ENCODE results near the gene PLCH2.
A peak's percentile ranks its signal among the peaks of the same experiment; 100 is the strongest.

The PLCH2 gene

DNA sequence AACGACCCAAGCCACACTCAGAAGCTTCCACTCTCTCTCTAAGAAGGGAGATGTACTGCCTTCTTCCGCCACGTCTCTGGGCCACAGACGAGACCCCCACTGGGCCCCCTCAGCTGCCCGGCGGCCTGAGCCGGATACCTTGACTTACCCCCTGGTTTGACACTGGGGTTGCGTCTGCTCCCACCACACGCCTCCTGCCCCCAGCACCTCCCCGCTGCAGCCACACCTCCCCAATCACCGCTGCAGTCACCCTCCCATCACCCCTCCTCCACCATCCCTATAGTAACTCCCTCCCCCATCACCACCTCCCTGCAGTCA lies 39.6 kb downstream of the PLCH2 start:
- no peak for DNase-seq (ENCODE audit: low read depth)

DNA sequence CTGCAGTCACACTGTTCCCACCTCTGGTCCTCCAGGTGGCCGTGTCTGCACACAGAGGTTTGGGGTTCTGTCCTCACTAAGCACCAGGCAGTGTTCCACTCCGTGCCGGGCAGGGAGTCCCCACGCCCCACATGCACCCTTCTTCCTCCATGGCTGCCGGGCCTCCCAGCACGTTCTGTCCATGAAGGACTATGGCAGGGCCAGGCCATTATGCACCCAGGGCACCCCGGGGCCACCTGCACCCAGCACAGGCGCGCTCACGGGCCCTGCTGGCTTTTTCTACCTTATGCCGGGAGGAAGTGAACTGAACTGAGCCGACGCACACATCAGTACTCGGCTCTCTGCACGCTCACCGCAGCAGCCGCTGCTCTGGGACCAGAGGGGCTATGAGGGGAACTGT lies 40.0 kb downstream of the PLCH2 start:
- DNase-seq (ENCODE audit: low read depth) = no peak

DNA sequence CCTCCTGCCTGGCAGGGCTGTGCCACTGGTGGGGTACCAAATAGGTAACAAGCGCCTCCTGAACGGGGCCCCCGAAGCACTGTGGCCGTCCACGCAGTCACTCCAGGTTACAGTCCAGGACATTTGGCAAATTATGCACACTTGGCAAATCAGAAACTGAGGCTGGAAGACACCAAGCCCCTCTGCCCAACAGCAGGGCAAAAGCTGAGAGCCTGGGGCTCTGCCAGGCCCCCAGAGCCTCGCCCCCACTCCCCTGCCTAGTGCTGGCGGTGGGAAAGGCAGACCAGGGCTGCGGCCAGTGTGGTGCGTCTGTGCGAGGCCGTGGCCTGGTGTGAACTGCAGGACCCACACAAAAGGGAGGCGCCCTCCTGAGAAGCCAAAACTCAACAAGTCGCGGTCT lies 40.9 kb downstream of the PLCH2 start:
- DNase-seq (ENCODE audit: low read depth) = no peak

DNA sequence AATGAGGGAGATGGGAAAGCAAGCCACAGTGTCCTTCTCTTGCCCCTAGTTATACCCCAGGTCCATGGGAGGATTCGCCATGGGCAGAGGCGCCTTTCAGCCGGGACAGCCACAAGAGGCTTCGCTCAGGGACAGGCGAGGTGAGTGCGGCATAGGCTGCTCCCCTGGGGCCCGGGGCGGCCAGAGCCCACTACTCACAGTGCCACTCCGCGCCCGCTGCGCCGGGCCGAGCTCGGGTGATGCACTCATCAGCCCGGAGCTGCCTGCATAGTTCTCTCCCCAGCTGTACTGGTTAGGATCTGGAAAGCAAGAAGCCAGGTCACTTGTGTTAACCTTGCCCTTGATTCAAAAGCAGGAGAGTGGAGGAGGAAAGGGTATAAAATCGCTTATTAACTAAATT lies 41.9 kb downstream of the PLCH2 start:
- no peak for DNase-seq (ENCODE audit: low read depth)

DNA sequence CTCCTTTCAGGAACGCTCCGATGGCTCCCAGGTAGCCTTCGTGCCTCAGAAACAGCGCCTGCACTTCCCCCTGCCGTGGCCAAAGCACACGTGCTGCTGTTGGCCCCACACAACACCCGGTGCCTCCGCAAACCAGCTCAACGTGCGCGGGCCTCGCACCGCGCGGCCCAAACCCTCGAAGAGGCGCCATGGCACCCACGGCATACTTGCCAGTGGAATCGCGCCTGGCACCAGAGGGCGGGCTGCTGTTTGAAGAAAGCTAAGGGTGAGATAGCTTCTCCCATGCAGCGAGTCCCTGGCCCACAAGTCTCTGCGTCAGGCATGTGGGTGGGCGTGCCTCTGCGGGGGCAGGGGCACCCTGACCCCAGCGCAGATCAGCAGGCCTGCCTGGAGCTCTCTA lies 42.4 kb downstream of the PLCH2 start:
- no peak for DNase-seq (ENCODE audit: low read depth)

DNA sequence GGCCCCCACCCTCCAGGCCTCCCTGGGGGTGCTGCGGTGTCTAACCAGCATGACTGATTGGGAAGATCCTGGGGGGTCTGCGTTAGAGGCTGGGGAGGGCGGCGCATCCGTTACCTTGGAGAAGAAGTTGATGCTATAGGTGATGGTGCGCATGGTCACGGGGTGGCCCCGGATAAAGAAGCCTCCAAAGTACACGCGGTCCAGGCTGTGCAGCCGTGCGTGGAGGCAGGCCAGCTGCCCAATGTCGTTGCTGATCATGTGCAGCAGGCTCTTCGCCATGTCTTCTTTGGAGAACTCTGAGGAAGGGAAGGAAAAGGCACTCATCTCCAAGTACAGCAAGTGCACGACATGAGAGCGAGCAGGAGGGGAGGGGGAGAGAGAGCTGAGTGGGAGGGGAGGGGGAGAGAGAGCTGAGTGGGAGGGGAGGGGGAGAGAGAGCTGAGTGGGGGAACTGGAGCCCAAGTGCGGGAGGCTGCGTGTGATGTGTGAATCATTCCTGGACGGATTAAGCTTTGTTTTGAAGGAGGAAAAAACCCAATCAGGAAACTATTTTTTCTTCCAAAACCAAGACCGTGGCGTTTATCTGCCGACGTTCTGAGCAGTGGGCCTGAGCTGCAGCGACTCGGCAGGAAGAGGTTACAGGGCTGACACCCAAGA lies 43.1 kb downstream of the PLCH2 start:
- DNase-seq (ENCODE audit: low read depth) = no peak

DNA sequence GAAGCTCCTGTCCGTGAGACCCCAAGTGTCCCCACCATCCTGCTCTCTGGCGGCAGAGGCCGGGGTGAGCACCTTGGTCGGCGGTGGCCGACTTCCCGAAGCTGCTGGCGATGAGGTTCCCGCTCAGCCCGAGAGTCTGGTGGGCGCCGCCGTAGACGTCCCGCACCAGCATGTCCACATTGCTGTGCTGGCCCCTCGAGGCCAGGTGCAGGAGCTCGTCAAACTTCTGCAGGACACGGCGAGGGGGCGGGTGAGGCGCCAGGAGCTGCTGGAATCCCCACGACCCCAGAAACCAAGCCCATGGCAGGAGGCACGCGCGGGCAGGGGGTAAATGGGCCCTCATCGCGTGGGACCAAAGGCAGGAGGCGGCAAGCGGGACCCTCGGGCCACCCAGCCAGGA lies 43.6 kb downstream of the PLCH2 start:
- DNase-seq (ENCODE audit: low read depth) = no peak

DNA sequence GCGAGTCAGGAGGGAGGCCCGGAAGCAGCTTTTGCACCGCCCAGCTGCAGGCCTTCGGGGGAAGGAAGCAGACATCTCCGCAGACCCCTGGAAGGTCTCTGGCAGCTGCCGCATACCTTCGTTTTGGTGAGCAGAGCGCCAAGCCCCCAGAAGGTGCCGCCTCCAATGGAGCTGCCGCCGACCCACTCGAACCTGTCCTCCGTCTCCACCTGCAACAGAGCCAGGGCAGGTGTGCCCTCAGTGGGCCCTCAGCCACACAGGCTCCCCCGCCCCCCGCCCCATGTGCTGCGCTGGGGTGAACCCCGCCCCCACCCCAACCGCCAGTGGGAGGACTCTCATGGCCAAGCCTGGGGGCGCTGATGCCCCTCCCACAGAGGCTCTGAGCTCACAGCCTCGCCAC lies 44.1 kb downstream of the PLCH2 start:
- no peak for DNase-seq (ENCODE audit: low read depth)

DNA sequence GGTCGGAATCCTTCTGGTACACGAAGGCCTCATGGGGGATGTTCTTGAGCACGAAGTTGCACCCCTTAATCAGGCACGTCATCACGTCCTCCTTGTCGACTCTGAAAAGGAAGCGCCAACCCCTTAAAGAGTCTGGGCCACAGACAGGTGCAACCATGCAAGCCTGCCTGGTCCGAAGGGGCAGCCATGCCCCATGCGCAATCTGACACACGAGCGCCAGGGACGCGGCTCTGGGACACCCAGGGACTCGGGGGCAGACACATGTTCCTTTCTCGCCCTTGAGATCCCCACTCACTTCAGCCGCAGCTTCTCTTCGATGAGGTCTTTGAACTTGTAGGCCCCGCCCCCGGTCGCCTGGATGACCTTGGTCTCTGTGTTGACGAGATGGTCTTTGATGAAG lies 44.7 kb downstream of the PLCH2 start:
- no peak for DNase-seq (ENCODE audit: low read depth)

DNA sequence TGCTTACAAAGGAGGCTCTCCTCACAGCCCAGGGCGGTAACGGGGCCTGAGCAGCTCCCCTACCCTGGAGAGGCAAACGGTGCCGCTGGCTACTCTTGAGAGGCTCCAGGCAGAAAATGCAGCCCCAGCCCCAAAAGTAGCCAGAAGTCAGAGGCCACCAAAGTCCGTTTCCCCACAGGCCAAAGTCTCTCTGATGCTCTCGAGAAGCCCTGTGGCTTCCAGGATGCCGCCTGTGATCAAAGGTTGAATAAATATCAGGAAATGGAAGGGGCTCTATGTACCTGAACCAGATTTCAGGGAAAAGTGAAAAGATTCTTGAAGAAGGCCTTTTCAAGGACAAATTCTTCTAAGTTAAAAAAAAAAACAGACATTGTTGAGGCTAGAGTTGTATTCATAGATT lies 46.1 kb downstream of the PLCH2 start:
- no peak for DNase-seq (ENCODE audit: low read depth)

DNA sequence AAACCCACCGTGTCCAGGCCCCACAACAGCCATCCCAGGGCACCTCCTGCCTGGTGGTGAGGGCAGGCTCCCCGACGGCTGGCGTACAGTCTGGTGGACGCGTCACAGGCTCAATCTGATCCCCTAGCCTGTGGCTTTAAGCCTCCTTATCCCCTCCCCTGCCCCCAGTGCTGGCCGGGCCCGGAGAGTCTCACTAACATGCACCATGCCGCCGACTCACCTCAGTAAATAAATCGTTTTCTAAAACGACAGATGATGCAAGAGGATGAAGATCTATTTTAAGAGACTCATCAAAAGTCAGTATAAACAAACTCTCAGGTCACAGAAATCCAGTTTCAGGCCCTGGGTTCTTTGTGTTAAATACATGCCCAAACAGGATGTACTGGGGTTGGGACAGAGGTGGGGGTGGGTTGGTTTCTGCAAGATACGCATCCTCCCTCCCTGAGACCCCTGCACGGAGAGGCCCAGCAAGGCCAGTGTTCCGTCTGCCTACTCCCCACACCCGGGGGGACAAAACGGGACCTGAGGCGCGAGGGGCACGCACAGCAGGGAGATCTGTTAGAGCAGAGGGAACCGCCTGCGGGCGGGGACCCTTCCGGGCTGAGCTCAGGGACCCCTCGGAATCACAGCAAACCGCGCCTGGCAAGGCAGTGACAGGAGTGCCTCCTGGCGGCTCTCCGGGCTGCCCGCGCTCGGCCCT lies 47.3 kb downstream of the PLCH2 start:
- DNase-seq (ENCODE audit: low read depth) = no peak

DNA sequence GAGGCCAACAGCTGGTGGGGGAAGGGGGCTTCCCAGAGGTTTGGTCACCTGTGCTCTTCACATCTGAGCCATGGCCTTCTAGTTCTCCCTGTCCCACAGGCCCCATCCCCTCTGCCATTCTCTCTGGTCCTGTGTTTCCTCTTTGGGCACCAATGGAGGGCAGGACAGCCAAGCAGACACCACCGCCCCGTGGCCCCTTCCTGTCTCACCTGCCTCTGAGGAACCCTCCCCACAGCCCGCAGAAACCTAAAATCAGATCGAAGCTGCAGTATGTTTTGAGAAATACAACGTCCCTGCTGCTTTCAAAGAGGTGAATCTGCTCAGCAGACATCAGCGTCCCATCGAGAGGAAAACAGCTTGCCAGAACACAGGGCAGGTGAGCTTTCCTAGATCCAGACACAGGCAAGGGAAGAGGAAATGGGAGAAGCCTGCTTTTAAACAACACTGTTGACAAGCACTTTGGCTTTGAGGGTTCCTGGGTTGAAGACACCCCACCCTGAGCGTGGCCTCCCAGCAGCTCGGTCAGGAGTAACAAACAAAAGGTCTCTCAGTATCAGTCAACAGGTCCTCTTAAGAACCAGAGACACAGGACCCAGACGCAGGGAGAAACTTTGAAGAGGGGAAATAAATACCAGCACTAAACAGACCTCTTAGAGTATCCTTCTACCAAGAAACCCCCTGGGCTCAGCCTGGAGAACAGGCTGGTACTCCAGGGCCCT lies 48.0 kb downstream of the PLCH2 start:
- no peak for DNase-seq (ENCODE audit: low read depth)

DNA sequence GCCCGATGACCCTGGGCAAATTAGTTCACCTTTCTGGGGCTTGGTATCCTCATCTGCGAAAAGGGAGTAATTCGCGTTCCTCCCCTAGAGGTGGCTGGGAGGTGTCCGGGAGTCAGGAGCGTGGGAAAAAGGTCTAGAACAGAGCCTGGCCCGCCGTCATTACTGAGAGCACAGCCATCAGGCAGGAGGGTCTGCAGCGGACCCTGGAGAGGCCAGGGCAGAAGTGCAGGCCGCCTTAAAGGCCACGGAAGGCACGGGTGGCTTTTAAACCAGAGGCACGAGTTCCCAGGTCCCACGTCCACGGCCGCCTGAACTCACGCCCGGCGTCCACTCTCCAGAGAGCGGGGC lies 49.5 kb downstream of the PLCH2 start:
- DNase-seq (ENCODE audit: low read depth) = no peak

DNA sequence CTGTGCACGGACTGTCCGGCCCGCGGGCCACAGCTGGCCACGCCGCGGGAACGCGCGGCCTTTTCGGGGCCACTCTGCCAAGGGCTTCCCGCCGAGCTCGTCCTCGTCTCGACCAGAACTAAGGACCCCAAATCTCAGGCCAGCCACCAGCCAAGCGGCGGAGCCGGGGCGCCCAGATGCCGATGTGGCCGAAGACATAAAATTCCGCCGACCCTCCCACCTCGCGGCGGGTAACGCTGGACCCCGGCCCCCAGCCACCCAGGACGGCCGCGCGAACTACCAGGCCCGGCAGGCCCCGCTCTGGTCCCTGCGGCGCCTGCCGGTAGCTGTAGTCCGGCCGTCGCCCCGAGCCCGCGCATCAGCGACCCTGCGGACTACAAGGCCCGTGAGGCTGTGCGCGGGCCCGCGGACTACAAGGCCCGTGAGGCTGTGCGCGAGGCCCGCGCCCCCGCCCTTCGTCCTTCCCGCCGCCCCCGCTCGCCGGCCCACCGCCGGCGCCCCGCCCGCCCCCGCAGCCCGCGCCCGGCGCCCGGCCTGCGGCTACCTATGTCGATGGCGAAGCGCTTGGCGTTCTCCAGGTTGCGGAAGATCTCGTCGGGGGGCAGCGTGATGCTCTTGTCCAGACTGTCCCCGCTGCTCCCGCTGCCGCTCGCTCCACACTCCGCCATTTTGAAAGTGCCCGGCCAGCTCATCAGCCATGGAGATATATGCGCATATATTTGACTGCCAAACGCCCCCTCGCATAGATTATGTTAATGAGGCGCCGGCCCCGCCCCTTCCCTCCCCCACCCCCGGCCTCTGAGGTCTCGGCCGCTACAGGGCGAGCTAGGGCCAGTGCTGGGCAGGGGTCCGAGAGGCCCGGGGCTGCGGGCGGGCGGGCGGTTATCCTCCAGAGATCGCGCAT lies 50.1 kb downstream of the PLCH2 start, which contains the start of gene PANK4:
Gene PANK4, minus strand, starts transcription at position 677 of the 904 bp plus-strand sequence. Its CDS starts 9 bp downstream, at position 668.
- DNase-seq (ENCODE audit: low read depth) = peak; percentile 85

DNA sequence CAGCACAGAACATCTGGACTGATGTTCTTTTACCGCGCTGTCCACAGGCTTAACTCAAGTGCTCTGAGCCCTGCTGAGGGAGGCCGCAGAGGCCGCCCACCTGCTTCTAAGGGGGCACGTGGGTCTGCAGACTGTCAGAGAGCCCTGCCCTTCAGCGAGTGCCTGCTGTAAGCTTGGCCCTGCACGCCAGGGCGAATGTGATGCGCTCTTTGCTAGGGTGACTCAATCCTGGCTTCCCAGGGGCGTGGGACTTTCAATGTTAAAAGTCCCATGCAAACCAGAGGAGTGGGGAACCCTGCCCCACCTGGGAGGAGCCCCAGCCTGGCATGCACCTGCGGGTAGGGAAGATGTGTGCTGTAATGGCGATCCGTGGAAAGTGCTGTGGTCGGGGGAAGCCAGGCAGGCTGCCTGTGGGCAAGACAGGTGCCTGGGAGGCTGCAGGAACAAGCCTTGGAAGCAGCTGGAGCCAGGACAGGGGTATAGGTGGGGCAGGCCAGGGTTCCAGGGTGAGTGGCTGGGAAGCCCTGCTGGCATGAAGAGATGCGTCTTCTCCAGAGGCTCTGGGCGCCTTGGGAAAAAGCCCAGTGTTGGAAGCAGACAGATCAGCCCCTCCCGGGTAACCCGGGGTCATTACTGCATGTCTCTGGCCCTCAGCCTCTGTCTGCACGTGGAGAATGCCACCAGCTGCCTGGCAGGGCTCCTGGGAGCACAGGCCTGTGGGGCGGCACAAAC lies 50.9 kb downstream of the PLCH2 start:
- peak; percentile 9 for DNase-seq (ENCODE audit: low read depth)

DNA sequence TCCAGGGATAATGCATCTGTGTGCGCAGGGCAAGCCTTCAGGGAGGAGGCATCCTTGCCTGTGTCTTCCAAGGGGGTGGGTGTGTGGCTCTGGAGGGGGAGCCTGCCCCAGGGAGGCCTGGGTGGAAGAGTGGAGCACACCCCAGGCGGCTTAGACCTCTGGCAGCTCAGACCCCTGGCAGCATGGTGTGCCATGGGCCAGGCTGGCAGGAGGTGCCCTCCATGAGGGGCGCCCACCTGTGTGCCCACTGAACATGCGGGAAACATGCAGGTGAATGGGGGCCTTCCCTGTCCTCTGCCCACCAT lies 51.4 kb downstream of the PLCH2 start:
- no peak for DNase-seq (ENCODE audit: low read depth)

DNA sequence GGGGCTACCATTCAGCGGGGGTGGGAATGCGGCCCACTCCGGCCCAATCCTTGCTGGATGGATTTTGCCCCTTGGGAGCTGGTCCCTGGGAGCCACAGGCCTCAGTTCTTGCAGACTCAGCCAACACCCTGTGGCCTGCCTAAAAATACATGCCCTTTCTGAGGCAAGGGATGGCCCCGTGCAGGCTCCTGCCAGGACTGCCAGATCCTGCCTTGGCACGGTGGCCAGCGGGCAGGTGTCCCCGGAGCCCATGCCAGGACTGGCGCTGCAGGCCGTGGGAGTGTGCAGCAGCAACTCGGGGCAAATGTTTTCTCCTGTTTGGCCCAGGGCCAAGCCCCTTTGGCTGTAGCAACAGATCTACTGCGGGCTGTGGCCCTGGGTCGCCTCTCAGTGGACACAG lies 51.9 kb downstream of the PLCH2 start:
- DNase-seq (ENCODE audit: low read depth) = no peak

DNA sequence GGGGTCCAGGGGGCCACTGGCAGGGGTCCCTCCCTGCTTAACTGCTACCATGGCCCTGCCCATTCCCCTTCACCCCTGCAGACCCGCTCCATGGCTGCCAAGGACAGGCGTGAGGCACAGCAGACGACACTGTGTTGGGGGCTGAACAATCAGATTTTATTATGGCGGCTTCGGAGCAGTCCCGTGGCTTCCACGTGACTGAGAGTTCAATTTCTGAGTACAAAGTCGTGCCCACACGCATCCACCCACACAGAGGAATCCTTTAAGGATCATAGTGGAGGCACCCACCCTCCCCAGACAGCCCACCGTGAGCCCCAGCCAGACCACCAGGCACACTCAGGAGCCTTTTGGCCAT lies 52.5 kb downstream of the PLCH2 start:
- DNase-seq (ENCODE audit: low read depth) = no peak

DNA sequence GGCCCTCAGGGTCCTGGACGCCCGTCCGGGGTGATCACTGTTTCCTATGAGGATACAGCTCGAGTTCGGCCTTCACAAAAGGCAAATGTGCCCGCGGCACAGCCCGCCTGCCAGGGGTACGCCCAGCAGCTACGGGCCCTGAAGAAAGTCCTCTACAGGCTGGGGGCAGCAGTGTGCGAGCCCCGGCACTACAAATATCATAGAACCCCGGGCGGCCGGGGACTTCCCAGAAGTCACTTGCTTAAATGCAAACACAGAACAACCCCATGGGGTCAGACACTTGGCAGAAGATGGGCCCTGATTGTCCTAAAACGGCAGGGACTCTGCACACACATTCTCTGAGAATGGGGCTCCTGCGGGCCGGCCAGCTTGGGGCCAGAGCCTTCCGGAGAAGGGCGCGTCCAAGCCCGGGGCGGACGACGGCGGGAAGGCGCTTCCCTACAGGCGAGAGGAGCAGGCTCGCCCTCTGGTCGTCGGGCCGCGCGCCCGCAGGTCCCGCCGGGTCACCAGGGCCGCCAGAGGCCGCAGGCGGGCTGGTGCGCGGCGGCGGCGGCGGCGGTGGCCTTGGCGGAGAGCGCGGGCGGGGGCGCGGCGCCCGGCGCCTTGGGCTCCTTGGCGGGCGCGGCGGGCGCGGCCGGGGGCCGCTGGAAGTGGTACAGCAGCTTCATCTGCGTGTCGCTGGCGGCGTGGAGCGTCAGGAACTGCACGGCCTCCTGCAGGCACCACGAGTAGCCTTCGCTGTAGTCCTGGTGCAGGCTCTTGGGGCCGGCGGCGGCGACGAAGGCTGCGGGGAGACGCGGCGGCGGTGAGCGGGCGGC lies 53.1 kb downstream of the PLCH2 start:
- no peak for DNase-seq (ENCODE audit: low read depth)

DNA sequence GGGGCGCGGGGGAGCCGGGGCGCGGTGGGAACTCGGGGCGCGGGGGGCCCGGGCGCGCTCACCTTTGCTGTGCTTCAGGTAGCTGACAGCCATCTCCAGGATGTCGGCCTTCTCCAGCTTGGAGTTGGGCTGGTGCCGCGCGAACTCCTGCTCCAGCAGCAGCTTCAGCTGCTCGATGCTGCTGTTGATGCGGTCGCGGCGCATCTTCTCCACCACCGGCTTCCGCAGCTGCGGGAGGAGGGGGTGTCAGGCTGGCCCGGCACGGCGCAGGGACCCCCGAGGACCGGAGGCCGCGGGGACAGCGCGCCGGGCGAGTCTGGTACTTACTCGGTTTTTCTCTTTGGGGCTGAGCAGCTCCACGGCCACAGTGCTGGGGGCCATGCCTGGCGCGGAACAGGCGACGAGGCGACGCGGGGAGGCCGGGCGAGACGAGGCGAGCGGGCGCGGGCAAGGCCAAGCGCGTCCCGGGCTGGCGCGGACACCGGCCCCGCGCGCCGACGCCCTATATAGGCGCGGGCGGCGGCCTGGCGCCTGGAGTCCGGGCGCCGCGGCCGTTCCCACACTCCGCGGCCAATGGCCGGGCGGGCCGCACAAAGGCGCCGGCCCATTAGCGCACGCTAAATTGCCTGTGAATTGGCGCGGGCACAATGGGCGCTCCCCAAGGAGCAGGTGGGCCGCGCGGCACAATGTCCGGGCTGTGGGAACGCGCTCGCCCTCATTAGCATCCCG lies 53.9 kb downstream of the PLCH2 start, which contains the start of gene HES5:
Gene HES5, minus strand, starts transcription at position 480 of the 729 bp plus-strand sequence. Its CDS starts 99 bp downstream, at position 381.
- DNase-seq (ENCODE audit: low read depth) = no peak

Measured in fibroblast of the conjunctiva (primary cell).